Stimulated activated CD4-positive, alpha-beta T cell treated with anti-CD3 and anti-CD28 coated beads, Interleukin-15, amount 100 ng/mL, for 1 hour (primary cell): ENCODE data around the gene DHRS7.

Experiments used
- DNase-seq, 2 donors: peaks; one replicate each; pipeline ENCODE4 v3.0.0-alpha.2; 2020; ENCODE audit warnings: low read depth in 1 of 2, low spot score in 1 of 2

Gene DHRS7

DNA sequence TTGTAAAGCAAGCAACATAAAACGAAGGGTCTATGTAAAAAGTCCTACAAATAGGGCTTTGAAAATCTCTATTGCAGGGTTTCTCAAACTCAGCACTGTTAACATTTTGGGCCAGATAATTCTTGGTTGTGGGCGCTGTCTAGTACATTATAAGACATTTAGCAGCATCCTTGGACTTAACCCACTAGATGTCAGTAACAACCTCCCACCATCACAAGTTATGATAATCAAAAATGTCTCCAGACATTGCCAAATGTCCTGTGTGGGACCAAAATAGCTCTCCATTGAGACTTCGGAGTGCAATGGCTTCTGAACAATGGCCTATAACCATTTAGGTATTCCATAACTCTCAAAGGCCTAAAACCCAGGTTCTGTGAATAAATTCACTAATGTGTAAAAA is 22.9 kb upstream of the DHRS7 start:
- no peak for DNase-seq

DNA sequence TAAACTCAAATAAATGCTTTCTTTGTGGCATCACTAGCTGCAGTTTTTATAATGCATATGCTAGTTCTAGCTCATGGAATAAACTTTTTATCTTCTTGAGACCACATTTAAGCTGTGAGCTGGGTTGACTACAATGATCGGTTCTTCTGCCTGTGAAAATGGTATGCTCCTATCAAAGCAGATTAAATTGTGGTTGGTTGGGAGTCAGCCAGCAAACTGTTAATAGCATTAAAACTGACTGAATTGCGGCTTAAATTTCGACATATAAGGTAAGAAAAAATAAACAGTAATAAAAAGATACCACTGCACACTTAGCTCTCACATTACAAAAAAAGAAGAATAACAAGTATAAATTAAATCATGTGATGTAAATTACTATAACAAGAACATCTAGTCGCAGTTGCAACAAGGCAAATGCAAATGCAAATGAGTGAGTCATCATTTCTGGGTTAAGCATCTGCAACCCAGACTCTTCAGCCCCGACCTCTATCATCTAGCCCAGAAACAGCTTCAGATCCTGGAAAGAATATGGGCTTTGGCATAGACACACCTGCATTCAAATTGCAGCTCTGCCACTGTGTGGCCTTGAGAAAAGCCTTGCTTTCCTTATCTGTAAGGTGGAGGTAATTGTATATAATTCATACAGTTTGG is 19.8 kb upstream of the DHRS7 start:
- DNase-seq: no peak

GRCh38 chr14:60184146-60184904 is 19.1 kb upstream of the DHRS7 start:
- DNase-seq: no peak

- no peak for DNase-seq
These were observed 18.5 kb upstream of the DHRS7 start for GRCh38 chr14:60183741-60184140.

- no peak for DNase-seq
These were observed 17.9 kb upstream of the DHRS7 start for GRCh38 chr14:60183138-60183537.

GRCh38 chr14:60179431-60179869 is 14.3 kb upstream of the DHRS7 start:
- DNase-seq: no peak

DNA sequence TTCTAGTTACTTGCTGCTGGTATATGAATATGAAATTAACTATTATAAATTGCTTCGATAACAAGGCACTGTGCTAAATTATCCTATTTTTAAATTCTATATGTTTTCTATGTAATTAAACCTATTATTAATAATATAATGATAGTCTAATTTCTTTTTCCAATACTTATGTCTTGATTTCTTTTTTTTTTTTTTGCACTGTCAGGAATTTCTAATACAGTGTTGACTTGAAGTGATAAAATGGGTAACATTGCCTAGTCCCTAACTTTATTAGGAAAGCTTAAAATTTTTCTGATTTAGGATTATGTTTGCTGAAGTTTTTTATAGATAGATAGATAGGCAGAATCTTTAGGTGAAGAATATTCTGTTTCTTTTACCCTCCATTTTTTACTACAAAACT is 13.6 kb upstream of the DHRS7 start:
- DNase-seq: no peak

DNA sequence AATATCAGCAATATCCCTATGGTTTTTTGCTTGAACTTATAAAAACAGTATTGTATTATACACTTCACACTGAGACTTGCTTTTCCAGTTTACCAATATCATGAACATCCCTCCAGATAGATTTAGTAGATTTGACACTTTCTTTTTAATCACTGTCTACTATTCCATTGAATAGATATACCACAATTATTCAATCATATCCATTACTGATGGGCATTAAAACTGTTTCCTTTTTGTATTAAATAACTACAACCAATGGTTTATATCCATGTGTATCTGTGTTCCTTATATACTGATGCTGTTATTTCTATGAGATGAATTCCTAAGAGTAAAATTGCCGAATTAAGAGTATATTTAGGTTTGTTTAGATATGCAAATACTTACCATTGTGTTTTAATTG is 13.0 kb upstream of the DHRS7 start:
- DNase-seq: no peak

- DNase-seq: no peak
These were observed 10.2 kb upstream of the DHRS7 start for GRCh38 chr14:60175255-60175902.

DNA sequence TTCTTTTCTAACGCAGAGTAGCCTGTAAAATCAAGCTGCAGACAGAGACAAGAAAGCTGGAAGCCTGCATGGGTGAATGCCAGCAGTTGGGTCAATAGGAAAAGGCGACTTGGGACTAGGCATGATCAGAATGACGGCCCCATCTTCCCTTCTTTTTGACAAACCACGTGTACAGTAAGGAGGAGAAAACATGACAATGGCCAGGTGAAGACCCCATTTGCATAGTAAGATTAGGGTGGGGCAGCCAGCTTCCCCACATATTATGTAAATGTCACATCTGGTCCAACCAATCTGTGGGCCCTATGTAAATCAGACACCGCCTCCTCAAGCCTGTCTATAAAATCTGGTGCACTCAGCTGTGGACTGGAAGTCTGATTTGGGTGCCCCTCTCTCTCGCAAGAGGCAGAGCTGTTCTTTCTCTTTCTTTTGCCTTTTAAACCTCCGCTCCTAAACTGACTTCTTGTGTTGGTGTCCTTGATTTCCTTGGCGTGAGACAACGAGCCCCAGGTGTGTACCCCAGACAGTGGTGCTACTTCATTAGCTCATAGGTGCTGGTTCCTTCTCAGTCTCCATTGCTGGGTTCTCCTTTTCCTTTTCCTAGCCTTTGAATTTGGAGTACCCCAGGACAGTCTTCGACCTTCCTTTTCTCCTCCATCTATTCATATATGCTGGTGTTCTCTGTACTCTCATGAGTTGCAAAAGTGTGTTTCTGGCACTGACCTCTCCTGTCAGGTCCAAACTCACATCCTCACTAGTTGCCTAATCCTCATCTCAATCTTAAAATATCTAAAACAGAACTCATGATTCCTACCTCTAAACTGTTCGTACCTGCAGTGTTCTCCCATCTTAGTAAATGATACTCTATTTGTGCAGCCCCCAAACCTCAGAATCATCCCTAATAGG is 9.4 kb upstream of the DHRS7 start:
- DNase-seq: no peak

DNA sequence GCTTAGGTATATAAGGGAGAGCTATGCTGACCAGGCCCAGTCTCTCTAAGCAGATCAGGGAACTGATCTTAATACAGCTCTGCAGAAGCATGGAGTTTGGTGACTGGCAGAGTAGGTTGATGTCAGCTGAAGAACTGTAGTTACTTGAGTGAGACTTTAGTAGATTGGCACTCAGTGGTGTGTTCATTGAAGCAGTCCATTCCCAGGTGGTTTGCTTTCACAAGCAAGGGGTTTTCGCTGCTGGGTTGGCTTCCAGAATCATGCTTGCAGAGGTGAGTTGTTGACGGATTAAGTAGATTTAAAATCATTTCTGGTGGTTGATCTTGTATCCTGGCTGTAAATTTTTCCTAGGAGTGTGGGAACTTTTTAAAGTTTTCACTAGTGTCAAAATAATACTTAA is 6.5 kb upstream of the DHRS7 start:
- DNase-seq: no peak

GRCh38 chr14:60170948-60171347 is 5.8 kb upstream of the DHRS7 start:
- DNase-seq: no peak

DNA sequence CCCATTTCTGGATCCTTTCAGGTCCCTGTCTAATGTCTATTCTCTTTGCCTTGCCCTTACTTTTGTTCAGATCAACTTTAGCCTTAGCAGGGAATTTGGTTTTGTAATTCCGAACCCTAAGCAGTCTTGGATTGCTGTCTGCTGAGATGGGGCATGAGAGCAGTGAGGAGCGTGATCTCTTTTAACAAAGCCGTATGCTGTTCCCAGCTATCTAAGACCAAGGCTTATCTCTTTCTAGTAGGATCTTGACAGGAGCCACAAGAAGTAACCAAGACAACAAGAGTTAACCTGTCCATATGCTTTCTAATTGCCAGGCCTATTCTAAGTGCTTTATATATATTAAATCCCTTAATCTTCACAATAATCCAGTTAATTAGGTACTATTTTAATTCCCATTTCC is 4.5 kb upstream of the DHRS7 start:
- DNase-seq: no peak

- no peak for DNase-seq
These were observed 944 bp upstream of the DHRS7 start for GRCh38 chr14:60166142-60166541.

DNA sequence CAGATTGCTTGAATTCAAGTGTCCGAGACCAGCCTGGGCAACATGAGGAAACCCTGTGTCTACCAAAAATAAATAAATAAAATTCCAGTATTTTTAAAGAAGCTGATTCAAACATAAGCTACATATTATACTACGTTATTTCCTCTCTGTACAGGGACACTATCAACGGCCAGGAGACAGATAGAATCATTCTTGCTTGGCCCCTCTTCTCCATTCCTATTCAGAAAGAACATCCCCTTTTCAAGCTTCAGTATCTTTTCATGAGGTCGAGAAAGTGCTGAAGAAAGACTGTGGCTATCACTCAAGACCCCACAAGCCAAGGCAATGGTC is 314 bp upstream of the DHRS7 start:
- DNase-seq: no peak

GRCh38 chr14:60164404-60164711 is 840 bp downstream of the DHRS7 start:
- no peak for DNase-seq

- DNase-seq: no peak
These were observed 1.5 kb downstream of the DHRS7 start for GRCh38 chr14:60163693-60164092.

GRCh38 chr14:60161196-60162107 is 3.7 kb downstream of the DHRS7 start:
- DNase-seq: no peak

DNA sequence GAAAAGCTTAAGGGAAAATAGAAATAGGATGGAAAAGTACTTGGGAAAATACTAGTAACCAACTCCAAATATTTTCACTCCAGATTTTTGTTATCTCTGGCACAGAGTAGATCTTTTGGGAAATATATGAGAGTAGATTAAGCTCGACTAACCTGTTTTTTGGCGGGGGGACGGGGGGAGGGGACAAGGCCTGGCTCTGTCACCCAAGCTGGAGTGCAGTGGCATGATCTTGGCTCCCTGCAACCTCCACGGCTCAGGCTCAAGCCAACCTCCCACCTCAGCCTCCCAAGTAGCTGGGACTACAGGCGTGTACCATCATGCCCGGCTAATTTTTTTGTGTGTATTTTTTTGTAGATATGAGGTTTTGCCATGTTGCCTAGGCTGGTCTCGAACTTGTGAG is 4.8 kb downstream of the DHRS7 start:
- DNase-seq: no peak

DNA sequence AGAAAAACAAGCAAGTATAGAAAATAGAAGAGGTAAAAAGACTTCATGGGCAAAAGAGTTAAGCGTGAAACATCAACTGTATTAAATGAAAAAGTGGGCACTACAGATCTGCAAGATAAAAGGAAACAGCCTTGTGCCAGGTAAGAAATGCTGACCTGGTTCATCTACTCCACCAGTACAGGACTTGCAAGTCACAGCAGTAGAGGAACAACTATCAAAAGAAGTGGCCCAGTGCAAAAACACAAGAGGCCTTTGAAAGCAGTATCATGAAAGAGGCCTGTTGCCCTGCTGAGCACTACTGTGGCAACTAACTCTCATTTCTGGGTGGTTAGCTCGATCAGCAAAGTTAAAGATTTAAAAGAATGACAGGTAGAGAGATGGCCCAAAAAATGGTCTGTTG is 10.5 kb downstream of the DHRS7 start:
- DNase-seq: no peak

- no peak for DNase-seq
These were observed 11.2 kb downstream of the DHRS7 start for GRCh38 chr14:60153991-60154390.
